Renal cortex interstitium (tissue), 3 donors: ENCODE results near the gene CPOX. TPM values are rescaled to one million over a fixed set of nuclear protein-coding genes. Genes with fewer than 3 reads are reported as not detected.

Source experiments
- polyA plus RNA-seq, 3 donors: library from polyadenylated mRNA; unstranded; fragments of 120-200 nt; gene quantifications; one replicate each; pipeline ENCODE4 v1.2.1, GENCODE V29; 2013; ENCODE audit not compliant: insufficient read length in 3 of 3

The CPOX gene
- polyA plus RNA-seq, 3 donors, result 21.8 to 23.8 (median 23.2) TPM

Other genes with a start within 250 kb of the CPOX start
- not detected for gene OR5K4, start 239.8 kb downstream of the CPOX start, polyA plus RNA-seq
- not detected for gene OR5K3, start 202.9 kb downstream of the CPOX start, polyA plus RNA-seq
- gene OR5K1, start 130.4 kb downstream of the CPOX start, polyA plus RNA-seq, result not detected
- under 1 TPM in 1 of 3 donors, not detected in 2; 0.79 TPM for gene OR5K2, start 95.9 kb downstream of the CPOX start, polyA plus RNA-seq
- gene CLDND1, start 70.7 kb downstream of the CPOX start, polyA plus RNA-seq, result 100 to 1,000 TPM; 140 to 174 (median 164) TPM
- gene GPR15, start 61.6 kb downstream of the CPOX start, polyA plus RNA-seq, result not detected
- 10 to 100 TPM; 56.4 to 77.6 (median 76.5) TPM for gene ST3GAL6, start 169.7 kb upstream of the CPOX start, polyA plus RNA-seq